NCI-H345 treated with DMSO at 0.1 percent for 48 hours (cell line): ENCODE data around the gene DIS3.
"Not testable (repeated sequence)": the region's sequence is repeated elsewhere in the genome, so short reads cannot be mapped to it uniquely, and the experiment has no call there.

Source experiments
- DNase-seq: peaks from one replicate; lab custom pipeline; 2025; ENCODE audit not compliant: unreplicated experiment; lab: John Stamatoyannopoulos, UW

The DIS3 gene

DNA sequence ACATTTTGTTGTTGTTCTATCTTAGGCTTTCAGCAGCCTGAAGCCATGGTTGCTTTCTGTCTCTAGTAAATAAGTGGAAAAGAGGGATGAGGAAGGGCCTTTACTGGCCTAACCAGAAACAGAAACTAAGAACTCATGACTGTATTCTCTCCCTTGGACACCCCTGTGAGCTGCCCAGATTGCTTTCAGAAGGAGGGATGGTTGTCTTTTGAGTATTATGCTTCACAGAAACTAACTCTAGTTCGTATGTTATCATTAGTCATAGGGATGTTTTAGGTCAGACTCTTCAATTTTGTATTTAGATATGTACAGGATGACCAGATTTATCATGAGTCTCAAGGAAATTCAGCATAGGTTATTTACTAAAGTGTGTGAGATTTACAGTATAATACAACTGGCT lies 36.4 kb downstream of the DIS3 start:
- DNase-seq: no peak

DNA sequence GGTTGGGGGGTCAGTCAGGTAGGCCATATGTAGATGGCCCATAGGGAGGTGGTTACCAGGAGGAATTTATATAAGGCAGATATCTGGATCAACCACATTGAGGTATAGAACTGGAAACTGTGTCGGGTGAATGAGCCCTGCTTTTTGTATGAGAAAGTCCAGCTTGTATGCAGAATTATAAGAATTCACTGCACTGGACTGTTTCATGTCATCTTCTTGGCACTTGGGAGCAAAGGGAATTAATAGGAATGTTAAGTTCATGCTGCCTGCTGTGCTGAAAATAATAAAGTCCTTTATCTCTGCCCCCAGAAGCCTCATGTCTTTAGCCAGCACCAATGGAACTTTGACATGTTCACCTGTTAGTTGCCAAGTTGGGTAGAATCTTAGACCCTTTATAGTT lies 41.7 kb downstream of the DIS3 start:
- no peak for DNase-seq

DNA sequence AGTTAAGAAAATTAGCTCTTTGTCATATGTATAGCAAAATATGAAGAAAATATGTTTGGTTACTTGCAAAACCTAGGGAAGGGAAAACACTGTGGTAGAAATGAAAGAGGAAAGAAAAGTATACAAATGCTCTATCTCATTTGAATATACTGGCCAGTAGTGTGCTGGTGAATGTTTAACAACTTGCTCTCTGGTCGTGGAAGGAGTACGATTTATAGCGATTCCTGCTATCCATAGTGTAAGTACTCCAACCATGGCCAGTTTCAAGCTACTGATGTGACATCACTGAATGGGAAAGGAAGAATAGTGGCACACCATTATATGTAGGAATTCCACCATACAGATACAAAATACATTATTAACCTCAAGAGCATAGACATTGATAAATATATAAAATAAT lies 44.7 kb downstream of the DIS3 start:
- DNase-seq: no peak

DNA sequence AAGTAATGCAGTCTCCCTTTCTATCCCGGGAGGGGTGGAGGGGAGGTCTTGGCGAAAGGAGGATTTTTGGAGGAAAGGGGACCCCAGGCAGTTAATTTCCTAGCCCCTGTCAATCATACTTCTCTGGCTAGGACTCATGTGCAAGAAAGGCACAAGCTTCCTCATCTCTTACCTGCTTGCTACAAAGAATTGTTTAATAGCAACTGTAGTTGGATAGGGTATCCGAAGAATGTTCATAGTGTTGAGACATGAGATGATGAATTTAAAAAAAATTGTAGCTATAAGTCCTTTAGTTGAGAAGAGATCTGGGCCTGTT lies 53.5 kb downstream of the DIS3 start:
- DNase-seq: no peak

DNA sequence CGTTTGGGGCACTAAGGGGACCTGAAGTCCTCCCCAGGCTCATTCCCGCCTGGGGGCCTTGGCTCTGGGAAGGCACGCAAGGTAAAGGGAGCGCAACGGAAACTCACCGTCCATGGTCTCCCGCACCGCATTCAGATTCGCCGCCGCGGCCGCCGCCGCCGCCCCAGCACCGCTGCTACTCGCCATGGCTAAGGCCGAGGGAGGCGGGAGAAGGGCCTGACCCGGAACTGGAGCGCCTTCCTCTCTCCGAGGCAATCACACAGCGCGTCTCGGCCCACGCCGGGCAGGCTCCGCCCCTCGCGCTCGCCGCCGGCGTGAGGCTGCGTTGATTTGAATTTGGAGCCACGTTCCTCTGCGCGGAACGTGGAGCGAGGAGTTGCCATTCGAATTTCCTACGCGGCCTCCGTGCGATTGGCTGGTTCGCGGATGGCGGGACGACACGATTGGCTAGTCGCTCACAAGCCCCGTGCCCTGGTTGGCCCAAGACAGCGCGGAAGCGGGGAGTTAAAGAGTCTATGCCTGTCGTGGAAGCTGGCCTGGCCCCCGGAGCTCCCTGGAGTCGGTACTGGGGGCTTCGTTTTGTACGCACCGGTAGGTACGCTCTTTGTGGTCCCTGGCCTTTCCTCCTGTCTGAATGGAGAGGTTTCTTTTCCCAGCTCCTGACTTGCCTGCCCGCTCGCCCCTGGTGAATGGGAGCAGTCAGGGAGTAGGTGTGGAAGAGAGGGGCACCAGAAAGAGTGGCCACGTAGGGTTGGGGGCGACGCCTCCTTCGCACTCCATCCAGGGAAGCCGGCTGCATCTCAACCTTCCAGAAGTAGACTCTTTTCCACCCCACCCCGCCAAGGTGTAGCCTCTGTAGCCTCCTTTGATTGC lies 54.0 kb downstream of the DIS3 start, which contains the start of the genes BORA and MZT1:
Gene BORA (plus strand): TSS at position 507 of the 873 bp plus-strand sequence. CDS start 1,018 bp downstream, outside the sequence.
Gene MZT1 (minus strand): TSS at position 213 of the 873 bp plus-strand sequence. CDS start 27 bp downstream, at position 186.
- peak; percentile 91 for DNase-seq

DNA sequence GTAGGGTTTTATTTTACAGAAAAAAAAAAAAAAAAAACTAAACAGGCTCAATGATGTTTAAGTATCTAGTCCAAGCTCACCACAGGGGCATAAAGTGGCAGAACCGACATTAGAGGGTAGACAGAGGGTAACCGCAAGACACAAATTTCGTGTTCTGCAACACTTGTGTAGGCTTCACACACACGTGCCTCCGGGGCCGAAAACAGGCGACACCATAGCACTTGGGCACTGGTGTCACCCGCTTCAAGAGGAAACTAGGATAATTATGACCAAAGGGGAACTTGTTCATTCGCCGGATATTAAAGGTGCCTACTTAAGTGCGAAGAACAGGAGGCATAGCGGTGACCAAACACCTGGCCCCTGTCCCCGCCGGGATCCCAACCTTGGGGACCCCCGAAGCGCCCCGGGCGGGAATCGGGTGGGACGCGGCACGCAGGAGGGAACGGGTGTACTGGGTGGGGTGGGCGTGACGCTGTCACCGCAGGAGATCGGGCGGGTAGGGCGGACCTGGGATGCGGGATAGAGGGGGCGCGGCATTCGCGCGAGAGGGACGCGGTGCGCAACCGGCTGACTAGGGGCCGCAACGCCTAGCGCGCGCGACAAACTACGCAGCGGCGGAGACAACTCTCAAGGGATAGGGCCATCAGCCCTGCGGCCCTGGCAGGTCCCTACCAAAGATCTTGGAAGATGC lies 54.8 kb downstream of the DIS3 start:
- no peak for DNase-seq

DNA sequence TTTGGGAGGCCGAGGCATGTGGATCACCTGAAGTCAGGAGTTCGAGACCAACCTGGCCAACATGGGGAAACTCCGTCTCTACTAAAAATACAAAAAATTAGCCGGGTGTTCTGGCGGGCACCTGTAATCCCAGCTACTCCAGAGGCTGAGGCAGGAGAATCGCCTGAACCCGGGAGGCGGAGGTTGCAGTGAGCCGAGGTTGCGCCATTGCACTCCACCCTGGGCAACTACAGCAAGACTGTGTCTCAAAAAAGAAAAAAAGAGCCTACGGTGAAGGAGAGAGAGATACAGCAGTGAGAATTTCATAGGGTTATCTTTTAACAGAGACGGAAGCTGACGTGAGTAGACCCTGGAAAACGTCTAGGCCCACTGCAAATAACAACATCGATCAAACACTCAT lies 55.5 kb downstream of the DIS3 start:
- DNase-seq: not testable (repeated sequence)

DNA sequence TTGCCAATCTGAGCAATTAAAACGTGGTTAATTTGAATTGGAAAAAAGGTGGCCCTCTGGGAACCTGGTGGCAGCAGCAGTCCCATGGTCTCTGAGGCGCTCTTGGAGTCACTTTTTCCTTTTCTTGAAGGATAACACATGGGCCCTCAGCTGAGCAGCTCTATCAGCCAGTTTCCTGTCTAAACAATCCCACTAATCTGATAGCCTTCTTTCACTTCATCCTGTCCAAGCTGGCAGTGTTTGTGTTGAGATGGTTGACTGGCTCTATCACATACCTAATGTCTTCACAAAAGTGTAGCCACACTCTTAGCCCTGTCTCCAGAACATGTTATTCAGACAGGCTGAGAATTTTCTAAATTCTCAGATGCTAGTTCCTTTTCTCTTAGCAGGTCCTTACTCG lies 64.9 kb downstream of the DIS3 start:
- DNase-seq: no peak
